ENCODE data around the gene LIMS2.

Gene LIMS2

GRCh38 chr2:127695491-127696472 lies 20.5 kb upstream of the LIMS2 start:
- H3K36me3 ChIP-seq = peaks cover 0 to 5% (median 2%) of the 10 kb centered on the region in 11 experiments; a peak in 6 of 22 replicates
- no peak for TF ChIP-seq Cebpa-rat (IDR thresholded peaks at IDR 0.05)
- peaks cover 11 to 14% (median 13%) of the 10 kb centered on the region in 11 experiments for H3K9me3 ChIP-seq (replicated peaks in 1 of 11)
- H3K4me2 ChIP-seq = peak overlapping the region in 2 of 11 experiments; percentile 28 to 35; a peak in 2 of 22 replicates
- no peaks in the 10 kb centered on the region for H4K20me1 ChIP-seq
- no peak overlapping the region for H3K4me3 ChIP-seq
- peaks cover 6 to 14% (median 6%) of the 10 kb centered on the region in 10 experiments for H3K4me1 ChIP-seq
- H3K9ac ChIP-seq = no peak overlapping the region
- no peak overlapping the region for H3K27ac ChIP-seq
- H3K27me3 ChIP-seq = no peaks in the 10 kb centered on the region

DNA sequence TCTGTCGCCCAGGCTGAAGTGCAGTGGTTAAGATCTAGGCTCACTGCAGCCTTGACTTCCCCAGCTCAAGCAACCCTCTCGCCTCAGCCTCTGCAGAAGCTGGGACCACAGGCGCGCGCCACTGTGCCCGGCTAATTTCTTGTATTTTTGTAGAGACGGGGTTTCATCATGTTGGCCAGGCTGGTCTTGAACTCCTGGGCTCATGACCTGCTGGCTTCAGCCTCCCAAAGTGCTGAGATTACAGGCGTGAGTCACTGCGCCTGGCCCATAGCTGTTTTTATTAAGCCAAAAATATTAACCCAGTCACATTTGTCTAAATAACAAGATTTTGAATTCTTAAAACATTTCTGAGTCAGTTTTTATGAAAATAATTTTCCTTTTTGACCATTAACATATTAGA lies 19.7 kb upstream of the LIMS2 start:
- Histone ChIP-seq H3K4me1 (peaks cover 0 to 7% (median 0%) of the 10 kb centered on the region in 10 experiments; a peak in 2 of 20 replicates), H3K4me2 (no peak overlapping the region), H3K9ac (no peak overlapping the region), H3K27me3 (no peaks in the 10 kb centered on the region), H3K4me3 (no peak overlapping the region), H3K27ac (no peak overlapping the region), H3K36me3 (peaks cover 0 to 12% (median 8%) of the 10 kb centered on the region in 11 experiments; a peak in 9 of 22 replicates), H4K20me1 (no peaks in the 10 kb centered on the region), H3K9me3 (replicated peaks in 1 of 11) (peaks cover 19 to 22% (median 20%) of the 10 kb centered on the region in 11 experiments)
- TF ChIP-seq Cebpa-rat (IDR thresholded peaks at IDR 0.05) = no peak

DNA sequence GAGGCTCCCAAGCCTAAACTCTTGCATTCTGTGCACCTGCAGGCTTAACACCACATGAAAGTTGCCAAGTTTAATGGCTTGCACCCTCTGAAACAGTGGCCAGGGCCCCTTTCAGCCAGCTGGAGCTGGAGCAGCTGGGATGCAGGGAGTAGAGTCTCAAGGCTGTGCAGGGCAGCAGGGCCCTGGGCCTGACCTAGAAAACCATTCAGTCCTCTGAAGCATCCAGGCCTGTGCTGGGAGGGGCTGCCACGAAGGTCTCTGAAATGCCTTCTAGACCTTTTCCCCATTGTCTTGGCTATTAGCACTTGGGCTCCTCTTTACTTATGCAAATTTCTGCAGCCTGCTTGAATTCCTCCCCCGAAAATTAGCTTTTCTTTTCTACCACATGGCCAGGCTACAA lies 15.4 kb upstream of the LIMS2 start:
- Histone ChIP-seq H3K9ac (no peak overlapping the region), H3K27me3 (no peaks in the 10 kb centered on the region), H3K27ac (no peak overlapping the region), H3K4me2 (no peak overlapping the region), H4K20me1 (no peaks in the 10 kb centered on the region), H3K9me3 (replicated peaks in 1 of 11) (peaks cover 46 to 49% (median 47%) of the 10 kb centered on the region in 11 experiments), H3K36me3 (peaks cover 0 to 13% (median 8%) of the 10 kb centered on the region in 11 experiments; a peak in 10 of 22 replicates), H3K4me3 (peak overlapping the region in 2 of 10 experiments; percentile 1 to 25; a peak in 3 of 20 replicates), H3K4me1 (no peaks in the 10 kb centered on the region)
- TF ChIP-seq Cebpa-rat (IDR thresholded peaks at IDR 0.05) = no peak

DNA sequence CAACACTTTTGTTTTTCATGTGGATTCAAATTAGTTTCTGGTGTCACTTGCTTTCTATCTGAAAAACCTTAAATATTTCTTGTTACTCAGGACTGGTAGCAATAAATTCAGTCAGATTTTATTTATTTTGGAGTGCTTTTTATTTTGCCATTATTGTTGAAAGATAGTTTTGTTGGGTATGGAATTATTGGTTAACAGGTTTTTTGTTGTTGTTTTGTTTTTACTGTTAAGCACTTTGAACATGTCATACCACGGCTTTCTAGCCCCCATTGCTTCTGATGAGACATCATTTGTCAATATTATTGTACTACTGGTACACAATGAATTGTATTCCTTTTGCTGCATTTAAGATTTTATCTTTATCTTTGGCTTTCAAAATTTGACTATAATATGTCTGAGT lies 13.1 kb upstream of the LIMS2 start:
- no peak for TF ChIP-seq Cebpa-rat (IDR thresholded peaks at IDR 0.05)
- H3K9ac ChIP-seq = no peak overlapping the region
- no peak overlapping the region for H3K4me2 ChIP-seq
- H3K36me3 ChIP-seq = peaks cover 0 to 13% (median 8%) of the 10 kb centered on the region in 11 experiments; a peak in 10 of 22 replicates
- H3K4me3 ChIP-seq = no peak overlapping the region
- H3K27ac ChIP-seq = no peak overlapping the region
- H3K4me1 ChIP-seq = peaks cover 0 to 9% (median 6%) of the 10 kb centered on the region in 10 experiments; a peak in 11 of 20 replicates
- peaks cover 46 to 49% (median 47%) of the 10 kb centered on the region in 11 experiments for H3K9me3 ChIP-seq (replicated peaks in 1 of 11)
- no peaks in the 10 kb centered on the region for H3K27me3 ChIP-seq
- H4K20me1 ChIP-seq = no peaks in the 10 kb centered on the region

DNA sequence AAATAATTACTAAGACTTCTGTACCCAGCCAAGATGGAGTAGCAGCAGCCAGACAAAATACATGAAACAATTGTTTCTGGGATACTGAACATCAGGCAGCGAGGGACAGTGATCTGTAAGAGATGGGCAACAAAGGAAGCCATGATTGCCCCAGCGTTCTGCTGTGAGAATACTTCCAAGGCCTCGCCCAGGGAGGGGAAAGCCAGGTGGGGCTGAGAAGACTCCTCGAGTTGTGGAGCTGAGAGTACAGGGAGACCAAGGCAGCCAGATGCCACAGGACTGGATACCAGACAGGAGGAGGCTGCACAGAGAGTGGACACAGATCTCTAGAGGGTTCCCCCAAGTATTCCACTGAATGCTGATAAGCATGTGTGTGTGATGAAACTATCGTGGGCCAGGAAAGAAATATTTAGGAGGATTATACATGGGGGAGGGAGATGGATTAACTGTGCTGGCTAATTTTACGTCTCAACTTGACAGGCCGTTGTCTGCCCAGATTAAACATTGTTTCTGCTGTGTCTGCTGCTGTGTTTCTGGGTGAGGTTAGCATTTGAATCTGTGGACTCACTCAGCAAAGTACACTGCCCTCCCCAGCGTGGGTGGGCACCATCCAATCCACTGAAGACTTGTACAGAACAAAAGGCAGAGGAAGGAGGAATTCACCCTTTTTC lies 10.2 kb upstream of the LIMS2 start:
- Histone ChIP-seq H3K9ac (no peak overlapping the region), H4K20me1 (no peaks in the 10 kb centered on the region), H3K4me3 (no peak overlapping the region), H3K27me3 (peaks cover 0 to 10% (median 0%) of the 10 kb centered on the region in 11 experiments; a peak in 6 of 22 replicates), H3K4me1 (peaks cover 12 to 38% (median 33%) of the 10 kb centered on the region in 10 experiments), H3K4me2 (no peak overlapping the region), H3K36me3 (peaks cover 0 to 8% (median 4%) of the 10 kb centered on the region in 11 experiments; a peak in 9 of 22 replicates), H3K27ac (no peak overlapping the region), H3K9me3 (replicated peaks in 1 of 11) (peaks cover 31 to 34% (median 32%) of the 10 kb centered on the region in 11 experiments)
- TF ChIP-seq Cebpa-rat (IDR thresholded peaks at IDR 0.05) = no peak

DNA sequence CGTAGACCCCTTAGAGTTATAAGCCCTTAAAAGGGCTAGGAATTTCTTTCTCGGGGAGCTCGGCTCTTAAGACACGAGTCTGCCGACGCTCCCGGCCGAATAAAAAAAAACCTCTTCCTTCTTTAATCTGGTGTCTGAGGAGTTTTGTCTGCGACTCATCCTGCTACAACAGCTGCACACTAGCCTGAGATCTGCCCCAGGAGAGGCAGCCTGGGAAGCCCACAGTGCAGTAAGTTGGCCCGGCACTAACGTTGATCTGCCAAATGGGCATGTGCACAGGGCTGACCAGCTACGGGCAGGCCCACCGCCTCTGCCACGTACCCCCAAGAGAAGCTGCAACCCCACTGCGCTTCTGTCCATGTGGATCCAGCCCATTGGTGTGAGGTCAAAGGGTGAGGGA lies 8.4 kb upstream of the LIMS2 start:
- Histone ChIP-seq H3K4me2 (peak overlapping the region in 5 of 11 experiments; percentile 11 to 30 (median 23); a peak in 5 of 22 replicates), H4K20me1 (peaks cover 0 to 10% (median 0%) of the 10 kb centered on the region in 11 experiments; a peak in 2 of 22 replicates), H3K4me1 (peaks cover 19 to 55% (median 51%) of the 10 kb centered on the region in 10 experiments), H3K4me3 (no peak overlapping the region), H3K9ac (peak overlapping the region in 1 of 11 experiments; percentile 11; a peak in 1 of 22 replicates), H3K27ac (no peak overlapping the region), H3K9me3 (replicated peaks in 1 of 11) (peaks cover 13 to 16% (median 15%) of the 10 kb centered on the region in 11 experiments), H3K27me3 (peaks cover 3 to 28% (median 8%) of the 10 kb centered on the region in 11 experiments; a peak in 21 of 22 replicates), H3K36me3 (no peaks in the 10 kb centered on the region)
- no peak for TF ChIP-seq Cebpa-rat (IDR thresholded peaks at IDR 0.05)

DNA sequence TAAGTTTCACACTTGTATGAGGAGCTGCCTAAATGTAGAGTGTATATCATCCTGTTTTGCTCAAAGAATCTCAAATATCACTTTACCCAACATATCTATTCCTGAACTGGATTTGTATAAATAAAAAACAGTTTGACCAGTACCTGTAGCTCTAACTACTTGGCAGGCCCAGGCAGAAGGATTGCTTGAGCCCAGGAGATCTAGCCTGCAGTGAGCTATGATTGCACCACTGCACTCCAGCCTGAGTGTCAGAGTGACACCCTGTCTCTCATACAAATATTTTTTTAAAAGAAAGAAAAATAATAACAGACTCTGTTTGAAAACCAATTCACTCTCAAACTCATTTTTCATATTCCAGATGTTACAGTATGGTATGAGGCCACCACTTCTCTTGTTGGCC lies 7.7 kb upstream of the LIMS2 start:
- TF ChIP-seq Cebpa-rat (IDR thresholded peaks at IDR 0.05) = no peak
- H3K4me2 ChIP-seq = peak overlapping the region in 6 of 11 experiments; percentile 87 to 99 (median 96); a peak in 13 of 22 replicates
- peaks cover 0 to 10% (median 0%) of the 10 kb centered on the region in 11 experiments; a peak in 2 of 22 replicates for H4K20me1 ChIP-seq
- H3K36me3 ChIP-seq = no peaks in the 10 kb centered on the region
- 0 out of 22 replicates have a peak overlapping the region, but pooled peaks of 1 of the 11 experiments have one; percentile 15 for H3K9ac ChIP-seq
- peak overlapping the region in 2 of 11 experiments; percentile 84 to 87; a peak in 3 of 22 replicates for H3K27ac ChIP-seq
- peaks cover 19 to 60% (median 55%) of the 10 kb centered on the region in 10 experiments for H3K4me1 ChIP-seq
- no peak overlapping the region for H3K4me3 ChIP-seq
- H3K27me3 ChIP-seq = peaks cover 10 to 35% (median 15%) of the 10 kb centered on the region in 11 experiments
- peaks cover 6 to 9% (median 8%) of the 10 kb centered on the region in 11 experiments; a peak in 21 of 22 replicates for H3K9me3 ChIP-seq (replicated peaks in 1 of 11)

Measured in BLaER1 treated with 17β-estradiol and CSF1 and Interleukin-3, amounts not matched to agents 10 nM and 100 nM (cell line).